ENCODE measurements around the gene SLC4A5. TPM values are rescaled to one million over a fixed set of nuclear protein-coding genes. Genes with fewer than 3 reads are reported as not detected.

The SLC4A5 gene
- total and polyA plus RNA-seq, 2 of the 8 experiments (the other 6 are each of a cell fraction or from before 2014, with no cell fraction given): 0.42 to 0.52 TPM

DNA sequence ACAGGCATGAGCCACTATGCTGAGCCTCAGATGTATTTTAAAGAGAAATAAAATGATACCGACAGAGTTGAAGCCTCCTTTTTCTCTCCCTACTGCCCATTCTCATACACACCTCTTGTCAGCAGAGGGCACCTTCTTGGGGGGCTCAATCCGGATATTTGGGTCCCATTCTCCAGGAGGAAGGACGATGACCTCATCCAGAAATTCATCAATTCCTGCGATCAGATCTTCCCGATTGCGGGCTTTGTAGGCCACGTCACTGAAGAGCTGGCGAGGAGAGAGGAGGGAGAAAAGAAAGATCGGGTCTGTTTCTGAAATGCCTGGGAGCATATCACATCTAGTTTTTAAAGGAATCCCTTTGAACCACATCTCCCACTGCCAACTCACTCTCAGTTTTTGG, 90.4 kb downstream of the SLC4A5 start:
- H3K9me3 ChIP-seq (ENCODE audit: insufficient read depth in 2 of 2, low read depth in 1 of 2, low read length in 1 of 2): no peaks in the 10 kb centered on the region
- H3K56ac ChIP-seq (replicated peaks; ENCODE audit: insufficient read length, low read depth, low read length): no peak overlapping the region
- H3K23me2 ChIP-seq (ENCODE audit: low read depth, low read length): no peaks in the 10 kb centered on the region
- no peaks in the 10 kb centered on the region for H3K4me1 ChIP-seq (replicated peaks in 1 of 4; ENCODE audit: control insufficient read depth in 3 of 4, insufficient read depth in 4 of 4, low read length in 3 of 4)
- no peak overlapping the region for H2AK5ac ChIP-seq (ENCODE audit: low read depth, low read length)
- H2BK20ac ChIP-seq (ENCODE audit: low read length): no peak overlapping the region
- WGBS, 2 experiments (ENCODE audit: extremely low coverage in 1 of 2, insufficient coverage in 1 of 2, insufficient read length in 1 of 2, insufficient replicate concordance in 2 of 2, low coverage in 1 of 2, low lambda C conversion rate in 2 of 2, missing lambda C conversion rate in 1 of 2): 90% methylated on average over 9 of the region's 9 CpGs; no CpG with 5 or more reads in 1 of the 2 experiments
- no peaks in the 10 kb centered on the region; a peak in 3 of 7 replicates for H3K27me3 ChIP-seq (replicated peaks in 1 of 4; ENCODE audit: control insufficient read depth in 3 of 4, extremely low read depth in 1 of 4, insufficient read depth in 3 of 4, low read length in 3 of 4)
- no peak overlapping the region for H4K8ac ChIP-seq (ENCODE audit: extremely low read depth, insufficient read depth, low read length)
- H3K23ac ChIP-seq (ENCODE audit: insufficient read length): no peak overlapping the region
- no peaks in the 10 kb centered on the region for H3K79me2 ChIP-seq (ENCODE audit: control insufficient read depth in 1 of 2, insufficient read depth in 2 of 2, low read length in 2 of 2)
- no peak overlapping the region for H2BK12ac ChIP-seq (ENCODE audit: low read depth, low read length)
- no peak overlapping the region for H2BK120ac ChIP-seq (replicated peaks; ENCODE audit: low read depth, low read length)
- H3K4me3 ChIP-seq (ENCODE audit: extremely low read depth in 1 of 4, insufficient read depth in 2 of 4, low read depth in 3 of 4, low read length in 4 of 4): no peak overlapping the region
- DNase-seq (ENCODE audit: low read depth in 1 of 2, low spot score in 2 of 2) (no peak), FAIRE-seq (no peak)
- POLR2A ChIA-PET (ENCODE audit: partially characterized antibody): no interaction called here
- H3K4me2 ChIP-seq (ENCODE audit: insufficient read depth in 1 of 2, low read depth in 2 of 2, low read length in 2 of 2): no peak overlapping the region
- H3K9ac ChIP-seq (replicated peaks in 1 of 4; ENCODE audit: extremely low read depth in 1 of 4, low read depth in 3 of 4, low read length in 3 of 4): no peak overlapping the region
- no peak overlapping the region for H3K18ac ChIP-seq (ENCODE audit: extremely low read depth, low read length)
- no peaks in the 10 kb centered on the region for H3K79me1 ChIP-seq (ENCODE audit: low read depth, low read length)
- H3K4ac ChIP-seq (replicated peaks; ENCODE audit: insufficient read length, low read depth, low read length): no peak overlapping the region
- no peak overlapping the region for H2AFZ ChIP-seq (ENCODE audit: low read length)
- H2BK5ac ChIP-seq (ENCODE audit: low read depth, low read length): no peak overlapping the region
- no peak overlapping the region for H3K27ac ChIP-seq (ENCODE audit: low read depth, low read length)
- no peak overlapping the region for H2BK15ac ChIP-seq (ENCODE audit: low read length)
- no peak overlapping the region for H3K14ac ChIP-seq (ENCODE audit: insufficient read length)
- no peaks in the 10 kb centered on the region for H3K36me3 ChIP-seq (ENCODE audit: control insufficient read depth in 2 of 4, insufficient read depth in 4 of 4, low read length in 3 of 4)
- CTCF ChIA-PET (ENCODE audit: partially characterized antibody): interaction anchor here (1.0 to 1.7 kb wide), 6 partner anchors 9 to 72 kb away, joined by 3 to 6 read pairs (median 4); no protein-coding TSS in a partner anchor
- H4K5ac ChIP-seq (ENCODE audit: insufficient read length, low read depth, low read length): no peak overlapping the region
- H4K91ac ChIP-seq (replicated peaks; ENCODE audit: insufficient read length, low read length): no peak overlapping the region
- H4K20me1 ChIP-seq (replicated peaks in 1 of 2; ENCODE audit: control insufficient read depth in 1 of 2, insufficient read depth in 2 of 2, low read length in 2 of 2): no peaks in the 10 kb centered on the region
- TF ChIP-seq FOSL1 (IDR thresholded peaks at IDR 0.05; ENCODE audit: insufficient read depth, low read depth, low read length) (no peak), POLR2AphosphoS5 (IDR thresholded peaks at IDR 0.05; ENCODE audit: low read depth, low read length) (no peak), NRF1 (IDR thresholded peaks at IDR 0.05; ENCODE audit: low read depth, low read length) (no peak), CHD2 (IDR thresholded peaks at IDR 0.05; ENCODE audit: low read length) (no peak), CEBPB (IDR thresholded peaks at IDR 0.05; ENCODE audit: low read depth, low read length) (no peak)
- TF ChIP-seq, protein P1, sequence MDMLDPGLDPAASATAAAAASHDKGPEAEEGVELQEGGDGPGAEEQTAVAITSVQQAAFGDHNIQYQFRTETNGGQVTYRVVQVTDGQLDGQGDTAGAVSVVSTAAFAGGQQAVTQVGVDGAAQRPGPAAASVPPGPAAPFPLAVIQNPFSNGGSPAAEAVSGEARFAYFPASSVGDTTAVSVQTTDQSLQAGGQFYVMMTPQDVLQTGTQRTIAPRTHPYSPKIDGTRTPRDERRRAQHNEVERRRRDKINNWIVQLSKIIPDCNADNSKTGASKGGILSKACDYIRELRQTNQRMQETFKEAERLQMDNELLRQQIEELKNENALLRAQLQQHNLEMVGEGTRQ (IDR thresholded peaks at IDR 0.05; ENCODE audit: low read length): no peak

Measured in H1 (cell line).